ENCODE results near the gene CCDC91.

DNA sequence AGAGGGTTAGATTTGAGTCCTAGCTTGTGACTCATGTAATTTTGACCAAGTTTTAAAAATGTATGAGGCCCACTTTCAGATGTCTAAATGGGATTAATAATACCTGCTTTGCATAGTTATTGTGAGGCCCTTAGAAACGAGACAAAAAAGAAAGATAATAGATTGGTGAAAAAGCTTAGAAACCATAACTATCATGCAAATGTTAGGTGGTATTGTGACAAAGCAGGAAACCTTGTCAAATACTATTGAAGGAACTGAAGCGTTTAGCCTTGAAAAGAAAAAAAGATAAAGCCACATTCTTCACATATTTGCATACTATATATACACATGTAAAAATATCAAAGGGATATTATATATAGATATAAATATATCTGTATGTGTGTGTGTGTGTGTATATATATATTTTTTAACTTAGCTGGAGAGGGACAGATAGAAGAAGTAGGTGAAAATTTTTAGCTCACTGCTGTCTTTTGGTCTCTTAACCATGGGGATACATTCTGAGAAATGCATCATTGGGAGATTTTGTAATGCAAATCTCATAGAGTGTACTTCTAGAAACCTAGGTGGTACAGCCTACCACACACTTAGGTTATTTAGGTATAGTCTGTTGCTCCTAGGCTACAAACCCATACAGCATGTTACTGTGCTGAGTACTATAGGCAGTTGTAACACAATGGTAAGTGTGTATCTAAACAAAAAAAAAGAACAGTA lies 270.3 kb downstream of the CCDC91 start:
- TF ChIP-seq, protein P1, sequence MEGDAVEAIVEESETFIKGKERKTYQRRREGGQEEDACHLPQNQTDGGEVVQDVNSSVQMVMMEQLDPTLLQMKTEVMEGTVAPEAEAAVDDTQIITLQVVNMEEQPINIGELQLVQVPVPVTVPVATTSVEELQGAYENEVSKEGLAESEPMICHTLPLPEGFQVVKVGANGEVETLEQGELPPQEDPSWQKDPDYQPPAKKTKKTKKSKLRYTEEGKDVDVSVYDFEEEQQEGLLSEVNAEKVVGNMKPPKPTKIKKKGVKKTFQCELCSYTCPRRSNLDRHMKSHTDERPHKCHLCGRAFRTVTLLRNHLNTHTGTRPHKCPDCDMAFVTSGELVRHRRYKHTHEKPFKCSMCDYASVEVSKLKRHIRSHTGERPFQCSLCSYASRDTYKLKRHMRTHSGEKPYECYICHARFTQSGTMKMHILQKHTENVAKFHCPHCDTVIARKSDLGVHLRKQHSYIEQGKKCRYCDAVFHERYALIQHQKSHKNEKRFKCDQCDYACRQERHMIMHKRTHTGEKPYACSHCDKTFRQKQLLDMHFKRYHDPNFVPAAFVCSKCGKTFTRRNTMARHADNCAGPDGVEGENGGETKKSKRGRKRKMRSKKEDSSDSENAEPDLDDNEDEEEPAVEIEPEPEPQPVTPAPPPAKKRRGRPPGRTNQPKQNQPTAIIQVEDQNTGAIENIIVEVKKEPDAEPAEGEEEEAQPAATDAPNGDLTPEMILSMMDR (IDR thresholded peaks at IDR 0.05; ENCODE audit: low read depth, low read length): no peak
- no peak for TF ChIP-seq EZH2phosphoT487 (IDR thresholded peaks at IDR 0.05; ENCODE audit: low read depth)
